Iris pigment epithelial cell (primary cell): Measurements from ENCODE around the gene DCAF11.

Experiments
- DNase-seq: peaks from one replicate; pipeline ENCODE4 v3.0.0-alpha.2; 2011; ENCODE audit warnings: low read depth

Gene DCAF11

DNA sequence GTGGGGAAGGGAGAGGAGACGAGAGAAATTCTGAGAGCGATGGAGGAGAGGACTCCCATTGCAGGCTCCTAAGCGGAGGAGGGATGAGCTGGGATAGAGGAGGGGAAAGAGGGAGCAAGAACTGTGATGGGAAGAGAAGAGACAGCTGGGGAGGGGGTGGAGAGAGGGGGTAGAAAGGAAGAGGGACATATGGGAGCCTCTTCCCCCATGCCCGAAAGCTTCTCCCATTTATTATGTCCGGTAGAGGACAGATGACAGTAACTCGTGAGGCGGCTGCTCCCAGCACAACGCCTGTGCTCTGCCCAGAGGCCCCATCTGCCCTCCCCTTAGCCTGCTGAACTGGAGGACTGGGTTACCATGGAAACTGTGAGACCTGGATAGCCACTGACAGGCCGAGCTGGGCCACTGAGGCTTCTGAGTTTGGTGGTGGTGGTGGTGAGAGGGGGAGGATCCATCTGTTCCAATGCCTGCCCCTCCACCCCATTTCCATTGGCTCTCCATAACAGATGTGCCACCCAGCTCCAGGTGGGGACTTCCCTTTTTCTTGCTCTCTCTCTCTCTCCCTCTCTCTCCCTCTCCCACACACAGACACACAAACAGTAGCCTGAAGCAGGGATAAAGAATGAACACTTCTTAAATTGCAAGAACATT, 35.0 kb upstream of the DCAF11 start:
- no peak for DNase-seq

GRCh38 chr14:24080142-24080530, 34.4 kb upstream of the DCAF11 start:
- DNase-seq: no peak

DNA sequence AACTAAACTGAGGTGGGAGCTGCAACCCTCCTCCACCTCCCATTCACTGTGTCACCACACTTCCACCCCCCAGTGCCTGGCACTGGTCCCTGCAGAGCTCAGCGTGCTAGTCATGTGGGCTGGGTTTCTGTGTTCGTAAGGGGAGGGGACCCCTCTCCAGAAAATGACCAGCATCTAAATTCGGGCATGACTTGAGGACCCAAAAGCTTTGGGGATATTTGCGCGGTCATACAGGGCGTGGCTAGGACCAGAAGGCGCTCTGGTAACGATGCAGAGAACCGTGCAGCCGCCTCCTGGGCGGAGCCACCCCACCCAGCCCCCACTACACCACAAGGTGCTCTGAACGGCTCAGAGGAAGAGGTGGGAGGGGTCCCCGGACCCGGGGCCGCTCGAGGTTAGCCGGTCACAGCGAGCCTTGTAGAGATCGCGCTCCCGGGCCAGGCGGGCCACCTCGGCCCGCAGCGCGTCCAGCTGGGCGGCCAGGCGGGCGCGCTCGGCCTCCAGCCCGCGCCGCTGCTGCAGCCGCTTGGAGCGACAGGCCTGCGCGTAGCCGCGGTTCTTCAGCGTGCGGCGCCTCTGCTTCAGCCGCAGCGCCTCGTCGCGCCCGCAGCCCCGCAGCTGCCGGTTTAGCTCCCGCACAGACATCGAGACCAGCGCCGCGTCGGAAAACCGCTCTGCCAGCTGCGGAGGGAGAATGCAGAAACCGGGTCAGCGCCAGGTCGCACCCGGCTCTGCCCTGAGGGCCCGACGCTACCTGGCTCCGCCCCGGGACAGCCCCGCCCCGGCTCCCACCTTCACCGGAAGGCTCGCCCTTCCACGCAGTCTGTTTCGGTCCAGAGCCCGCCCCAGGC, 33.5 kb upstream of the DCAF11 start:
- peak; percentile 33 for DNase-seq

GRCh38 chr14:24081739-24082211, 32.8 kb upstream of the DCAF11 start:
- no peak for DNase-seq

DNA sequence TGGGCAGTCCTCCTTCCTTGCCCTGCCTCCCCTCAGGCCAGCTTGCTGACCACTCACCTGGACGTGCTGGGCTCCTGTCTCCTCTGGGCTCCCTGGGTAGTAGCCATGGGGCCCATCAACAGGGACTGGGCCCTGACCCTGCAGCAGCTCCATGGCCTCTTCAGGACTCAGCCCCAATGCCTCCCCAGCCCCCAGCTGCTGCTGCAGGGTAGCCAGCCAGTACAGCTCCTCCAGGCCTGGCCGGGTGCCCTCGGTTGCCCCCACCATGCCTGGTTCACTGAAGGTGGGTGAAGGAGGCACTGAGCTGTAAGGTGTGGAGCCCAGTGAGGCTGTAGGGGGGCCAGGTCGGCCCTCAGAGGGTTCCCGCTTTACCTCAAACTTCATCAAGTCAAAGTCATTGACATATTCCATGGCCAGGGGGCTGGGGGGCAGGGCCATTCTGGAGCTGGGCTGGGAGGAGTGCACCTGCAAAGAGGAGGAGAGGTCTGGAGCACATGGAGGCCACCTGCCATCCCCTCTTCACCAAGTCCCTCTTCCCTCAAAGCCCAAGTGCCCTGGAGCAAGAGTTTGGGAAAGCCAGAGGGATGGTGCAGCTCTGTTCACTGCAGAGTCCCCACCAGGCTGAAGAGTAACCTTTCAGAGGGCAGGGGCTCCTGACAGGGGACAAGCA, 32.0 kb upstream of the DCAF11 start:
- no peak for DNase-seq

- no peak for DNase-seq
These were observed 31.1 kb upstream of the DCAF11 start for GRCh38 chr14:24083462-24083861.

GRCh38 chr14:24084440-24084839, 30.1 kb upstream of the DCAF11 start:
- no peak for DNase-seq

- DNase-seq: no peak
These were observed 29.4 kb upstream of the DCAF11 start for GRCh38 chr14:24085215-24085614.

- DNase-seq: no peak
These were observed 28.2 kb upstream of the DCAF11 start for GRCh38 chr14:24086193-24086955.

DNA sequence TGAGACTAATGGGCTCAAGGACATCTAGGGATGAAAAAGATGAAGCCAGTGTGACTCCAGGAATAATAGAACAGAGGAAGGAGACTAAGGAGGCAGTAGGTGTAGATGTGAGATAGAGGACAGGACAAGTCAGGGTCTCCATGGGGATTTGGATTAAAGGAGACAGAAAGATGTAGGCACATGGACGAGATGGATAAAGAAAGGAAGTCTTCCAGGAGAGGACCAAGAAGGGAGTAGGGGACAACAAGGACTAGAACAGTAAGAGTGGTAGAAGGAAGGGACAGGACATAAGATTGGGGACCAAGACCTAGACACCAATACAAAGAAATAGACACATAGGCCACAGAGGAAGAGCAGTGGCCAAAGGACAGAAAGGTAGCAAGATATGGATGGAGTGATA, 27.6 kb upstream of the DCAF11 start:
- no peak for DNase-seq

- DNase-seq: no peak
These were observed 26.5 kb upstream of the DCAF11 start for GRCh38 chr14:24088095-24088494.

DNA sequence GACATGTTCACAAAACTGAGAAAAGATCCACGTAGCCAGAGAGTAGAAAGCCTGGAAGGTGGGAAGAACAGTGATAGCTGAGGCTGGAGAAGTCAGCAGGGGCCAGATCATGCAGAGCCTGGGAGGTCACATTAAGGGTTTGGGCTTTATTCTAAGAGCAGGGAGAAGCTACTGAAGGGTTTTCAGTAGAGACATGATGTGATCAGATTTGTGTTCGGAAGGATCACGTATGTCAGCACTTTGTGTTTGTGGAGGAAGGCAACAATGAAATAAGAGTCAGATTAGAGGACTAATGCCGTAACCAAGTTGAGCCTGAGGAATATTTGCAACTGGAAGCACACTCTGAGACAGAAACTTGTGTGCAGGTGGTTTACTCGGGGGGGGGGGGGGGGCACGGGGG, 24.7 kb upstream of the DCAF11 start:
- DNase-seq: no peak

DNA sequence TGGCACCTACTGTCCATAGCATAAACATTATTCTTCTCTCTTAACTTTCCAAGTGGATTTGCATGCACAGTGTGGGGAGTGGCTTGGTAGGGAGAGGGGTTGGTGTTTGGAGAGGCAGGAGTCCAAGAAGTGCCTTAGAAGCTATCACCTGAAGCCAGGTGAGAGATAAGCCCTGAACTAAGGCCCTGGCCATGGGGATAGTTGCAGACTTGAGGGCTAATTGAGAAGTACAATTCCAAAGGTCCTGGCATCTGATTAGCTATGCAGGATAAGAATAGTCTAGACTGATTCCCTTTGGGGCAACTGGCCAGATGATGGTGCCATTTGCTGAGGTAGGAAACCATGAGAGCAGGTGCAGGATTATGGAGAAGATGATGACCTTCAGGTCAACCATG, 22.5 kb upstream of the DCAF11 start:
- no peak for DNase-seq

DNA sequence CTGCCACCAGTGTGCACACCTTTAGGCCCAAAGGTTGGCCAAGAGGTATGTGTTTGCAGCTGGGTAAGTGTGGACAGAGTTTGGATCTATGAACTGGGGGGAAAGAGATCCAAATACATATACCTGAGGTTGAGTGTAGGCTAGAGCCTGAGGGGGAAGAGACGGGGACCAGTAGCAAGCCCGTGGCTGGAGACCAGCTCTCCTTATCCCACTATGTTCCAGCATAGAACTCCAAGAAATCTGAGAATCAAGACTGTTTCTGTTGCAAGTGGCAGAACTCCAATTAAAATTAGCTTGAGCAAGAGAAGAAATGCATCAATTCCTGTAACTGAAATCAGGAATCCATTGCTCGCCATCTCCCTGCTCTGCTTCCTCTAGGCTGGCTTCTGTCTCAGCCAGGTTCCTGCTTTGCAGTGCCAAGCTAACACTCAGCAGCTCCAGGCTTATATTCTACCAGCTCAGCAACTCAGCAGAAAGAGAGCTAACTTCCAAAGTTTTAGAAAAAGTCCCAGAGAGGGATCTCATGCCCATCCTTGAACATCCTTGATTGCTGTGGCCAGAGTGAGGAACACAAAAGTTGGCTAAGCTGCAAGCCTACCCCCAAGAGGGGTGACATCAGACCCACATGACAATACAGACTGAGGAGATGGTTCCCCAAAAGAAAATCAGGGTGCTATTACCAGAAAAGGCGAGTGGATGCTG, 21.9 kb upstream of the DCAF11 start:
- no peak for DNase-seq

GRCh38 chr14:24093207-24093900, 21.2 kb upstream of the DCAF11 start:
- no peak for DNase-seq

DNA sequence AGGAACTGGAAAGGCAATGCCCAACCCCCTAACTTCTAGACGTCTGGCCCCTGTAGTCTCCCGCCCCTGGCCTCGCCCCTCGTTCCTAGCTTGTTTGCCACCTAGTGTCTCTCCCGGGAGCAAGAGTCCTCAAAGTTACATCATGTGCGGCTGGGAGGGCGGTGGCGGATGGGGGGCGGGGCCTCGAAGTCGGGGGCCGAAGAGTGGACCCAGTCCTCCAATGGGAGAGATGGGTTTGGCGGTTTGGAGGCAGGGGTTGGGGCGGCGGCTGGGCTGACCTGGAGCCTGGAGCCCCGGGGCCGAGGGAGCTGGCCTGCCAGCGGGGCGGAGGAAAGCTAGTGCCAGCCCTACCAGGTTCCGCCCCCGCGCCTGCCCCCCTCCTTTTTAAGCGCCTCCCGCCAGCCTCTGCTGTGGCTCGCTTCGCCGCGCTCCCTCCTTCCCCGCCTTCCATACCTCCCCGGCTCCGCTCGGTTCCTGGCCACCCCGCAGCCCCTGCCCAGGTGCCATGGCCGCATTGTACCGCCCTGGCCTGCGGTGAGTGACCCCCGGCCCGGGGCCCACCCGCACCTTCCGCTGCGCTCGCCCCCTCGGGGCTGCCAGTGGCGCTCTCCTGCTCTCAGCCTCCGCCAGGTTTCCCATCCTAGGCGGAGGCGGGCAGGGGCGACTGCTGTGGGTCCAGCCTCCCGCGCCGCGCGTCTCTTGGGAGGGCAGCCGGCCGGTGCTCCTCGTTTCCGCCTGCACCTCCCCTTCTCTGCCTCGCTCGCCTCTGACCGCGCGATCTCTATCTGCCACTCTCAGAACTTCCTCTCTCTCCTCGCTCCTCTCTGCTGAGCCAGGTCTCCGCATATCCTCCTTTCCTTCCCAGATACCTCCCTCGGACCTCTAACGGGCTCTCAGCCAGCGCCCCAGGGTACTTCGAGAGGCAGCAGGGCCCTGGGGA, 20.4 kb upstream of the DCAF11 start, which contains the start of gene PCK2:
PCK2 (plus strand) TSS at position 411 of the 940 bp plus-strand sequence; CDS start at position 506, 95 bp downstream.
- DNase-seq: peak; percentile 71

DNA sequence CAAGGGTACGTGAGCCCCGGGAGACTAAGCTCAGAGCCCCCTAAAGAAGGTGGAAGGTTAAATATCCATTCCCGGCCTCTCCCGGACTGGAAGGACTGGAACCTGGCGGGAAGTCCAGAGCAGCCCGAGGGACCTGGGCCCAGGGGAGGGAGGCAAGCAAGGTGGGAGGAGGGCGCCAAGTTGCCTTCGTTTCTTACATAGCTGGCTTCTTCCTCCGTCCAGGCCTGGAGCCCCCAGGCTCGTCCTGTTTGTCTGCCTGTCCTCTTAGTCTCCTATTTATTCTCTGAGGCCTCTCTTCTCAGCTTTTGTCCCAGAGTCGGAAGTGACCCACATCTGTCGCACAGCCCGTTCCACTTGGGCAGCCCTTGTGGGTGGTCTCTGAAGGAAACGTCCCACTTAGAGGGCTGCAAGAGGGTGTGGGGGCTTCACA, 19.7 kb upstream of the DCAF11 start:
- DNase-seq: no peak

DNA sequence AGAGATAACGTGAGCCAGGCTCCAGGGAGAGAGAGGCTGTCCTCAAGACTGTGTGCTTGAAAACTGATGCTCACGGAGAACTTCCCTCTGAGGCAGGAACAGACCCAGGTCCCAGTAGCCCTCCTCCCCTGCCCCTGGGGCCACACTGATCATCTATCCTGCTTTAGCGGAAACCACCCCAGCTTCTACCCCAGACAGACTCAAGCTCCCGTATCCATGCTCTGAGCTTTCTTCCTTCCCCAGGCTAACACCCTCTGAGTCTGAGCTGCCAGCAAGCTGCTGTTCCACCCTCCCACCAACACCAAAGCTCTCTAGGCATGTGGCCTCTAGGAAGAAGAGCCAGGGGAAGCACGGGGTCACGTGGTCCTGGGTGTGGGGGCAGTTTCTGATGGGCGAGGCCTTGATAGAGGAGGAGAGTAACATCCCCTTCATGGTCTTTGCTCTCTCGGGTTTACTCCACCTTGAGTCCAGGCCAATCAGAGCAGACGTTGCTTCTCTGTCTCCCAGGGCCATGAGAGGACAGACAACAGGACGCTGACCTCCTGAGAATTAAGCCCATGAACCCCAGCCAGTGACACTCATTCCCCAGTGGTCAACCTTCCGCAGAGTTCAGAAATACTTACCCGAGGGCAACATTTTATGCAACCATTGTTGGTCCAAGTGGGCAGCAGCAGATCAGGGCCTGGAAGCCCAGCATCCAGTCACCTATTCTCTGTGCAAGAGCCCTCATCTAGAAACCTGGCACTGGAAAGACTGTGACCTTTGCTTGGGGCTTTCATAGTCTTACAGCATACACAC, 19.1 kb upstream of the DCAF11 start:
- peak; percentile 12 for DNase-seq
